Measurements from ENCODE around the gene DPYSL3. TPM values are rescaled to one million over a fixed set of nuclear protein-coding genes. Genes with fewer than 3 reads are reported as not detected.

Gene DPYSL3
- total RNA-seq, 1 donor from 2014 or later, result 1.6 TPM

- Histone ChIP-seq H3K4me3 (ENCODE audit: low read depth, low read length) (no peak overlapping the region), H3K27me3 (ENCODE audit: control insufficient read depth, insufficient read depth, low read length) (no peaks in the 10 kb centered on the region), H3K36me3 (ENCODE audit: control insufficient read depth, insufficient read depth, low read length) (no peaks in the 10 kb centered on the region)
- no peak for DNase-seq (ENCODE audit: low read depth)
- no peak for TF ChIP-seq CTCF (IDR thresholded peaks at IDR 0.05; ENCODE audit: insufficient read depth, low read length, severe bottlenecking)
- peak; percentile 28 for FAIRE-seq
Observed at GRCh38 chr5:147466360-147466980, 43.4 kb downstream of the DPYSL3 start.

DNA sequence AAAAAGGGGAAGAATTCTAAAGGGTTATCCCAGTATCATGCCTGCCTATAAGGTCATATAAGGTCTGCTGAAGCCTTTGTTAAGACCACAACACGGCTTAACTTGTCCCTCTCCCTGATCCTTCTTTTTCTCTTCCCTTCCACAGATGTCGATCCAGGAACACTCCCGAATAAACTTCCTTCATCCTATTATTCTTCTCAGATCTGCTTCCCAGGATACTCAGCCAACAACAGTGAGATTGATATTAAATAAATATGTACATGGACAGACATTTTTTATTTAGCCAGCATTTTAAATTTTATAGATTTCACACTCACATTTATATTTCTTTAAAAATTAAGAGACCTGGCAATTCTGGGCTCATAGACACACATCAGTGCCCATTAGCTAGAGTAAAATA, 44.1 kb downstream of the DPYSL3 start:
- Histone ChIP-seq H3K36me3 (ENCODE audit: control insufficient read depth, insufficient read depth, low read length) (no peaks in the 10 kb centered on the region), H3K27me3 (ENCODE audit: control insufficient read depth, insufficient read depth, low read length) (no peaks in the 10 kb centered on the region), H3K4me3 (ENCODE audit: low read depth, low read length) (no peak overlapping the region)
- FAIRE-seq (no peak), DNase-seq (ENCODE audit: low read depth) (no peak)
- no peak for TF ChIP-seq CTCF (IDR thresholded peaks at IDR 0.05; ENCODE audit: insufficient read depth, low read length, severe bottlenecking)

DNA sequence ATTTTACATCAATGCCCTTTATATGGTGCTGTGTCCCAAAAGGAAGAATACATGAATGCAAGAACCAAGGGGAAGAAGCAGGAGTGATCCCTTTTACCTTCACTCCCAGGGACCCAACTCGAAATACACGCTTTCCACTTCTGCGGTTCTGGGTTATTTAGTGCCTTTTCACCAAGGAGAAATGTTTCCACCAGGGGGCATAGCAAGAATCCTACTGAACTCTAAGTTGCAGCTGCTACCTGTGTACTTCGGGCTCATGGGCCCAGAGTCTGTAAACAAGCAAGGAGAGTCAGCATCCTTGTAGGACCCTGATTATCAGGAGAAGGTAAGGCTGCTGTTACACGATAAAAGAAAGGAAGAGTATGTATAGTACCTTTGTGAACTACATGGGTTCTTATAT, 45.7 kb downstream of the DPYSL3 start:
- Histone ChIP-seq H3K27me3 (ENCODE audit: control insufficient read depth, insufficient read depth, low read length) (no peaks in the 10 kb centered on the region), H3K36me3 (ENCODE audit: control insufficient read depth, insufficient read depth, low read length) (no peaks in the 10 kb centered on the region), H3K4me3 (ENCODE audit: low read depth, low read length) (no peak overlapping the region)
- FAIRE-seq (no peak), DNase-seq (ENCODE audit: low read depth) (peak; percentile 64)
- TF ChIP-seq CTCF (IDR thresholded peaks at IDR 0.05; ENCODE audit: insufficient read depth, low read length, severe bottlenecking), result peak; percentile 65

DNA sequence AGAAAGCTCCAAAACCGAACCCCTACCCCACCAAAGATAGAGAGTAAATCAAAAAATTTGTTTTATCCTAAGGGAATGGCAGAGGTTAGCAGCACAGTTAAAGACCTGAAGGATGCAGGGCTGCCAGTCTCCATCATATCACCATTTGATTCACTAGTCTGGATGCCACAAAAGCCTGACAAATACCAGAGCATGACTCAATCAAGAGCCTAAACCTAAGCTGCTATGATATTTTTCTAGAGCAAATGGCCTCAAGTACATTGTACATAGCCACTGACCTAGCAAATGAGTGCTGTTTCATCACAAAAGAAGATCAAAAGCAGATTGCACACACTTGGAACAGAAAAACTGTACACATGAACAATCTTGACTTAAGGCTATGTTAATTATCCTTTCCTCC, 48.0 kb downstream of the DPYSL3 start:
- H3K36me3 ChIP-seq (ENCODE audit: control insufficient read depth, insufficient read depth, low read length), result no peaks in the 10 kb centered on the region
- no peak for FAIRE-seq
- no peak for DNase-seq (ENCODE audit: low read depth)
- TF ChIP-seq CTCF (IDR thresholded peaks at IDR 0.05; ENCODE audit: insufficient read depth, low read length, severe bottlenecking), result no peak
- H3K27me3 ChIP-seq (ENCODE audit: control insufficient read depth, insufficient read depth, low read length), result no peaks in the 10 kb centered on the region
- no peak overlapping the region for H3K4me3 ChIP-seq (ENCODE audit: low read depth, low read length)

- no peak for TF ChIP-seq CTCF (IDR thresholded peaks at IDR 0.05; ENCODE audit: insufficient read depth, low read length, severe bottlenecking)
- no peaks in the 10 kb centered on the region for H3K27me3 ChIP-seq (ENCODE audit: control insufficient read depth, insufficient read depth, low read length)
- H3K36me3 ChIP-seq (ENCODE audit: control insufficient read depth, insufficient read depth, low read length), result no peaks in the 10 kb centered on the region
- no peak for DNase-seq (ENCODE audit: low read depth)
- peak; percentile 66 for FAIRE-seq
- no peak overlapping the region for H3K4me3 ChIP-seq (ENCODE audit: low read depth, low read length)
Observed at GRCh38 chr5:147460380-147460779, 49.5 kb downstream of the DPYSL3 start.

GRCh38 chr5:147458581-147458980, 51.3 kb downstream of the DPYSL3 start:
- no peak for TF ChIP-seq CTCF (IDR thresholded peaks at IDR 0.05; ENCODE audit: insufficient read depth, low read length, severe bottlenecking)
- H3K27me3 ChIP-seq (ENCODE audit: control insufficient read depth, insufficient read depth, low read length), result no peaks in the 10 kb centered on the region
- no peak for FAIRE-seq
- no peak for DNase-seq (ENCODE audit: low read depth)
- no peak overlapping the region for H3K4me3 ChIP-seq (ENCODE audit: low read depth, low read length)
- no peaks in the 10 kb centered on the region for H3K36me3 ChIP-seq (ENCODE audit: control insufficient read depth, insufficient read depth, low read length)

Data from bronchial epithelial cell (primary cell).